ENCODE measurements around the gene BRD3. TPM values are rescaled to one million over a fixed set of nuclear protein-coding genes. Genes with fewer than 3 reads are reported as not detected.

Gene BRD3
- 29.9 TPM for polyA plus RNA-seq (2013, experiment 1 of 2)
- 30.0 TPM for polyA plus RNA-seq (2013, experiment 2 of 2)

GRCh38 chr9:134067904-134068743 is at the start of gene BRD3:
BRD3 (minus strand) TSS chr9:134068026; CDS start chr9:134053477, 14,549 bp downstream.
- H2BK120ac ChIP-seq (ENCODE audit: low read depth, low read length): peak within 1 kb of the TSS; percentile 18
- H2AK5ac ChIP-seq (ENCODE audit: low read length): no peak within 1 kb of the TSS
- H3K27ac ChIP-seq (ENCODE audit: low read depth, low read length): peak within 1 kb of the TSS; percentile 82
- no peak within 1 kb of the TSS for H2BK5ac ChIP-seq (ENCODE audit: low read length)
- H3K56ac ChIP-seq (ENCODE audit: low read length): peak within 1 kb of the TSS; percentile 93
- H4K5ac ChIP-seq (ENCODE audit: low read length): no peak within 1 kb of the TSS
- H3K4me3 ChIP-seq (ENCODE audit: low read length): peak within 1 kb of the TSS; percentile 94
- peak within 1 kb of the TSS; percentile 86 for H3K4me2 ChIP-seq (ENCODE audit: low read length)
- H2BK15ac ChIP-seq (replicated peaks; ENCODE audit: low read depth): no peak within 1 kb of the TSS
- peak within 1 kb of the TSS; percentile 97 for H3K9ac ChIP-seq (ENCODE audit: low read length)
- peak within 1 kb of the TSS; percentile 87 for H3K4ac ChIP-seq (ENCODE audit: low read depth, low read length)
- no peaks in the 10 kb centered on the region for H3K36me3 ChIP-seq (ENCODE audit: control insufficient read depth, insufficient read depth, low read length)
- H3K4me1 ChIP-seq (ENCODE audit: control insufficient read depth, low read depth, low read length): peaks cover 5% of the 10 kb centered on the region
- DNase-seq: peak; percentile 95
- H3K18ac ChIP-seq (ENCODE audit: low read length): peak within 1 kb of the TSS; percentile 84
- H3K23ac ChIP-seq (ENCODE audit: low read length): peak within 1 kb of the TSS; percentile 24
- H3K79me1 ChIP-seq (ENCODE audit: low read length): peaks cover 16% of the 10 kb centered on the region
- peaks cover 38% of the 10 kb centered on the region for H3K79me2 ChIP-seq (ENCODE audit: control insufficient read depth, insufficient read depth, low read length)
- no CpG with 5 or more reads among the region's 131 CpGs for WGBS (ENCODE audit: extremely low coverage, insufficient coverage, low lambda C conversion rate)
- no peak within 1 kb of the TSS for H4K8ac ChIP-seq (ENCODE audit: low read depth, low read length)
- no peaks in the 10 kb centered on the region for H3K27me3 ChIP-seq (ENCODE audit: insufficient read depth, low read length, poor library complexity)

DNA sequence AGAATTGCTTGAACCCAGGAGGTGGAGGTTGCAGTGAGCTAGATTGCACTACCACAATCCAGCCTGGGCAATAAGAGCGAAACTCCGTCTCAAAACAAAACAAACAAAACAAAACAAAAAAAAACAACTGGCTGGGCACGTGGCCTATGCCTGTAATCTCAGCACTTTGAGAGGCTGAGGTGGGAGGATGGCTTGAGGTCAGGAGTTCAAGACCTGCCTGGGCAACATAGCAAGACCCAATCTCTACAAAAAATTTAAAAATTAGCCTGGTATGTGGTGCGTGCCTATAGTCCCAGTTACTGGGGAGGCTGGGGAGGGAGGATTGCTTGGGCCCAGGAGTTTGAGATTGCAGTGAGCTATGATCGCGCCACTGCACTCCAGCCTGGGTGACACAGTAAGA is 44.7 kb upstream of the BRD3 start:
- Histone ChIP-seq H2AK5ac (ENCODE audit: low read length) (no peak overlapping the region), H3K27me3 (ENCODE audit: insufficient read depth, low read length, poor library complexity) (no peaks in the 10 kb centered on the region), H2BK15ac (replicated peaks; ENCODE audit: low read depth) (no peak overlapping the region), H3K79me1 (ENCODE audit: low read length) (no peaks in the 10 kb centered on the region), H3K4ac (ENCODE audit: low read depth, low read length) (no peak overlapping the region), H2BK120ac (ENCODE audit: low read depth, low read length) (no peak overlapping the region), H3K79me2 (ENCODE audit: control insufficient read depth, insufficient read depth, low read length) (no peaks in the 10 kb centered on the region), H4K5ac (ENCODE audit: low read length) (no peak overlapping the region), H3K4me2 (ENCODE audit: low read length) (no peak overlapping the region), H2BK5ac (ENCODE audit: low read length) (no peak overlapping the region), H3K23ac (ENCODE audit: low read length) (no peak overlapping the region), H3K4me1 (ENCODE audit: control insufficient read depth, low read depth, low read length) (no peaks in the 10 kb centered on the region), H3K18ac (ENCODE audit: low read length) (no peak overlapping the region), H4K8ac (ENCODE audit: low read depth, low read length) (no peak overlapping the region), H3K56ac (ENCODE audit: low read length) (no peak overlapping the region), H3K27ac (ENCODE audit: low read depth, low read length) (no peak overlapping the region), H3K36me3 (ENCODE audit: control insufficient read depth, insufficient read depth, low read length) (no peaks in the 10 kb centered on the region), H3K9ac (ENCODE audit: low read length) (no peak overlapping the region), H3K4me3 (ENCODE audit: low read length) (no peak overlapping the region)
- no peak for DNase-seq
- WGBS (ENCODE audit: extremely low coverage, insufficient coverage, low lambda C conversion rate): no CpG with 5 or more reads among the region's 6 CpGs

- H3K27me3 ChIP-seq (ENCODE audit: insufficient read depth, low read length, poor library complexity): no peaks in the 10 kb centered on the region
- no peak overlapping the region for H4K8ac ChIP-seq (ENCODE audit: low read depth, low read length)
- H3K79me2 ChIP-seq (ENCODE audit: control insufficient read depth, insufficient read depth, low read length): no peaks in the 10 kb centered on the region
- H3K4me2 ChIP-seq (ENCODE audit: low read length): no peak overlapping the region
- H2AK5ac ChIP-seq (ENCODE audit: low read length): no peak overlapping the region
- no peak overlapping the region for H2BK15ac ChIP-seq (replicated peaks; ENCODE audit: low read depth)
- no peak overlapping the region for H3K9ac ChIP-seq (ENCODE audit: low read length)
- no peak overlapping the region for H2BK120ac ChIP-seq (ENCODE audit: low read depth, low read length)
- H3K27ac ChIP-seq (ENCODE audit: low read depth, low read length): no peak overlapping the region
- no peaks in the 10 kb centered on the region for H3K4me1 ChIP-seq (ENCODE audit: control insufficient read depth, low read depth, low read length)
- H3K56ac ChIP-seq (ENCODE audit: low read length): no peak overlapping the region
- H3K79me1 ChIP-seq (ENCODE audit: low read length): no peaks in the 10 kb centered on the region
- no peak overlapping the region for H3K4me3 ChIP-seq (ENCODE audit: low read length)
- no peak overlapping the region for H3K23ac ChIP-seq (ENCODE audit: low read length)
- no peaks in the 10 kb centered on the region for H3K36me3 ChIP-seq (ENCODE audit: control insufficient read depth, insufficient read depth, low read length)
- no CpG with 5 or more reads among the region's 9 CpGs for WGBS (ENCODE audit: extremely low coverage, insufficient coverage, low lambda C conversion rate)
- no peak overlapping the region for H3K4ac ChIP-seq (ENCODE audit: low read depth, low read length)
- no peak overlapping the region for H2BK5ac ChIP-seq (ENCODE audit: low read length)
- H3K18ac ChIP-seq (ENCODE audit: low read length): no peak overlapping the region
- H4K5ac ChIP-seq (ENCODE audit: low read length): no peak overlapping the region
- no peak for DNase-seq
These were observed 43.2 kb upstream of the BRD3 start for GRCh38 chr9:134111064-134111463.

- no peak overlapping the region for H3K4me3 ChIP-seq (ENCODE audit: low read length)
- H3K4me1 ChIP-seq (ENCODE audit: control insufficient read depth, low read depth, low read length): no peaks in the 10 kb centered on the region
- WGBS (ENCODE audit: extremely low coverage, insufficient coverage, low lambda C conversion rate): 100% methylated on average over 2 of the region's 5 CpGs
- H2BK5ac ChIP-seq (ENCODE audit: low read length): no peak overlapping the region
- DNase-seq: no peak
- no peak overlapping the region for H4K8ac ChIP-seq (ENCODE audit: low read depth, low read length)
- H3K23ac ChIP-seq (ENCODE audit: low read length): no peak overlapping the region
- H3K18ac ChIP-seq (ENCODE audit: low read length): no peak overlapping the region
- no peak overlapping the region for H3K4ac ChIP-seq (ENCODE audit: low read depth, low read length)
- H3K27ac ChIP-seq (ENCODE audit: low read depth, low read length): no peak overlapping the region
- H2BK120ac ChIP-seq (ENCODE audit: low read depth, low read length): no peak overlapping the region
- H4K5ac ChIP-seq (ENCODE audit: low read length): no peak overlapping the region
- H3K36me3 ChIP-seq (ENCODE audit: control insufficient read depth, insufficient read depth, low read length): no peaks in the 10 kb centered on the region
- no peaks in the 10 kb centered on the region for H3K79me2 ChIP-seq (ENCODE audit: control insufficient read depth, insufficient read depth, low read length)
- H3K79me1 ChIP-seq (ENCODE audit: low read length): no peaks in the 10 kb centered on the region
- H3K9ac ChIP-seq (ENCODE audit: low read length): no peak overlapping the region
- no peaks in the 10 kb centered on the region for H3K27me3 ChIP-seq (ENCODE audit: insufficient read depth, low read length, poor library complexity)
- H3K56ac ChIP-seq (ENCODE audit: low read length): no peak overlapping the region
- H2AK5ac ChIP-seq (ENCODE audit: low read length): no peak overlapping the region
- no peak overlapping the region for H3K4me2 ChIP-seq (ENCODE audit: low read length)
- H2BK15ac ChIP-seq (replicated peaks; ENCODE audit: low read depth): no peak overlapping the region
These were observed 35.7 kb upstream of the BRD3 start for GRCh38 chr9:134103391-134103998.

- H3K27ac ChIP-seq (ENCODE audit: low read depth, low read length): no peak overlapping the region
- H3K79me1 ChIP-seq (ENCODE audit: low read length): no peaks in the 10 kb centered on the region
- no peak overlapping the region for H3K4ac ChIP-seq (ENCODE audit: low read depth, low read length)
- no peak overlapping the region for H2BK5ac ChIP-seq (ENCODE audit: low read length)
- no peak overlapping the region for H2BK15ac ChIP-seq (replicated peaks; ENCODE audit: low read depth)
- H3K4me1 ChIP-seq (ENCODE audit: control insufficient read depth, low read depth, low read length): no peaks in the 10 kb centered on the region
- no peak for DNase-seq
- H2BK120ac ChIP-seq (ENCODE audit: low read depth, low read length): no peak overlapping the region
- no peak overlapping the region for H3K4me3 ChIP-seq (ENCODE audit: low read length)
- H4K8ac ChIP-seq (ENCODE audit: low read depth, low read length): no peak overlapping the region
- no peaks in the 10 kb centered on the region for H3K27me3 ChIP-seq (ENCODE audit: insufficient read depth, low read length, poor library complexity)
- WGBS (ENCODE audit: extremely low coverage, insufficient coverage, low lambda C conversion rate): no CpG with 5 or more reads among the region's 11 CpGs
- no peak overlapping the region for H3K56ac ChIP-seq (ENCODE audit: low read length)
- no peak overlapping the region for H3K9ac ChIP-seq (ENCODE audit: low read length)
- no peak overlapping the region for H3K4me2 ChIP-seq (ENCODE audit: low read length)
- H4K5ac ChIP-seq (ENCODE audit: low read length): no peak overlapping the region
- H3K79me2 ChIP-seq (ENCODE audit: control insufficient read depth, insufficient read depth, low read length): no peaks in the 10 kb centered on the region
- no peak overlapping the region for H3K18ac ChIP-seq (ENCODE audit: low read length)
- H3K36me3 ChIP-seq (ENCODE audit: control insufficient read depth, insufficient read depth, low read length): no peaks in the 10 kb centered on the region
- no peak overlapping the region for H2AK5ac ChIP-seq (ENCODE audit: low read length)
- H3K23ac ChIP-seq (ENCODE audit: low read length): no peak overlapping the region
These were observed 33.9 kb upstream of the BRD3 start for GRCh38 chr9:134101623-134102149.
